T-helper 1 cell (primary cell): ENCODE results near the gene FRAT1.
A peak's percentile ranks its signal among the peaks of the same experiment; 100 is the strongest.

ENCODE experiments used
- DNase-seq, 5 donors: peaks; one replicate each; pipeline ENCODE4 v3.0.0-alpha.2; 2012 to 2020

The FRAT1 gene

GRCh38 chr10:97307866-97308780, 10.9 kb upstream of the FRAT1 start:
- DNase-seq: no peak

DNA sequence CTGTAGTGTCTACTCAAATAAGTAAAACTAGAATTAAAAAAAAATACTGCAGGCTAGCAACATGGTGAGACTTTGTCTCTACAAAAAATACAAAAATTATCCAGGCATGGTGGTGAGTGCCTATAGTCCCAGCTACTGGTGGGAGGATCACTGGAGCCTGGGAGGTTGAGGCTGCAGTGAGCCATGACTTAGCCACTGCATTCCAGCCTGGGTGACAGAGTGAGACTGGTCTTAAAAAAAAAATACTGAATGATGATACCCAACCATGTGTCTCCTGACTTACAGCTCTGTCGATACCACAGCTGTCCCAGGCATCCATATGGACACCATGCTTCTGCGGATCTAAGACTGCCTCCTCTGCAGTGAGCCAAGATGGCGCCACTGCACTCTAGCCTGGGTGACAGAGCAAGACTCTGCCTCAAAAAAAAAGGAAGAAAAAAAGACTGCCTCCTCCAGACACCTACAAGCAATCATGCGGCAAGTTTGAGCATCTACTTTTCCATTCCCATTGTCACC, 7.9 kb upstream of the FRAT1 start:
- DNase-seq: no peak

DNA sequence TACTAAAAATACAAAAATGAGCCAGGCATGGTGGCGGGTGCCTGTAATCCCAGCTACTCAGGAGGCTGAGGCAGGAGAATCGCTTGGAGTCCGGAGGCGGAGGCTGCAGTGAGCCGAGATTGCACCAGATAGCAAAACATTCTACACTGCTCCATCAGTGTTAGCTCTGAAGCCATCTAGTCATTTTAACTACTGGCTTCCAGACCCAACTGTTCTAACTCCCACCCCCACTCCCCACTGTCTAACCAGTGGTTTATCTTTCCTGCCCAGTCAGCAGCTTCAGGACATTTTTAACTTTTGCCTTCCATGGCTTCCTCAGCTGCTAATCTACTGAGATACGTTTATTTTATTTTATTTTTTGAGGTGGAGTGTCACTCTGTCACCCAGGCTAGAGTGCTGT, 6.2 kb upstream of the FRAT1 start:
- DNase-seq: no peak

DNA sequence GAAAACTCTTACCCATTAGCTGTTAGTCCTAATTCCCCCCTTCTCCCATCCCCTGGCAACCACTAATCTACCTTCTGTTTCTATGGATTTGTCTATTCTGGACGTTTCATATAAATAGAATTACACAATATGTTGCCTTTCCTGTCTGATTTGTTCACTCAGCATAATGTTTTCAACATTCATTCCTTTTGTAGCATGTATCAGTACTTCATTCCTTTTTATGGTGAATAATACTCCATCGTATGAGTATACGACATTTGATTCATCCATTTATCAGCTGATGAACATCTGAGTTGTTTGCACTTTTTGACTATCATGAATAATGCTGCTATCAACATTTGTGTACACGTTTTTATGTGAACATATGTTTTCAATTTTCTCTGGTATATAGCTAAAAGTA, 4.4 kb upstream of the FRAT1 start:
- DNase-seq: no peak

GRCh38 chr10:97319671-97320479, 804 bp downstream of the FRAT1 start:
- DNase-seq: peak; percentile 31 to 71 (median 56)

DNA sequence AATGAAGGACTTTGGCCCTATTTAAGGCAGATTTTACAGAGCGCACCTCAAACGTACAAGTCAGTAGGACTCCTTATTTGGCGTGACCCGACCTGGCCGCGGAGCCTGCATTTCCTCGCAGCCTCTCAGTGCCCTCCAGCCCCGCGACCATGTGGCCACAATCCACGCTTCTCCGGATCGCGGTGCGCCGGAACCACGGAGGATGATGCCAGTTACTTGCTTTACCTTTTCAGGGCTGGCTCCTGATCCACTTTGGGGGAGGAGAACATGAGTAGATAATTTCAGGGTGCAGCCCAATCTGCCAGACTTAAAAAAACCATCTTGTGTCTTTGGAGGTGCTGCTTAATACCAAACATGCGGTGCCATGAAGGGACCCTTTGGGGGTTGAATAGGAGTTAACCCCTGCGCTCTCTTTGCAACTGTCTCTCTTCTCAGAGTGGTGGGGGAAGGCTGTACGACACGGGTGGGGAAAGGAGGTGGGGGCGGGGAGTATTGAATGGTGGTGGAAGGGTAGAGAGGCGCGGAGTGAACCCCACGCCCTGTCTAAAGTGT, 1.5 kb downstream of the FRAT1 start:
- peak in 2 of 5 donors; percentile 13 to 30 for DNase-seq

- peak in 1 of 5 donors; percentile 13 for DNase-seq
Measured at GRCh38 chr10:97321032-97321803, 2.1 kb downstream of the FRAT1 start.

- DNase-seq: no peak
Measured at GRCh38 chr10:97321804-97322190, 2.7 kb downstream of the FRAT1 start.

GRCh38 chr10:97323501-97323900, 4.4 kb downstream of the FRAT1 start:
- DNase-seq: no peak

DNA sequence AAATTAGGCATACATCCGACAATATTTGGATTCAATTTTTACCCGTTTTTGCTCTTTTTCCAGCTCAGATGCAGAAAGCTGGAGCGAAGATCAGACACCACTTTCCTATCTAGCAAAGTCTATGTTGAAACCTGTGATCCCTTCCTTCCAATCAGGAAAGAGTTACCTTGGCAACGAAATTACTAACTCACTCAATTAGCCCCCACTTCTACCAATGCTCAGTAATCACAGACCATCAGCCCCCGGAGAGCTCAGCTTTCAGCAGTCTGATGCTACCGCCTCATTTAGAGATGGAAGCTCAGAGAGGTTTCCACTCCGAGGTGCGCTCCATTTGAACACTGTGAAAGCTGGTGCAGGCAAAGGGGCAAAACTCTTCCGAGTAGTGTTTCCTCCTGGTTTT, 6.7 kb downstream of the FRAT1 start:
- DNase-seq: no peak

DNA sequence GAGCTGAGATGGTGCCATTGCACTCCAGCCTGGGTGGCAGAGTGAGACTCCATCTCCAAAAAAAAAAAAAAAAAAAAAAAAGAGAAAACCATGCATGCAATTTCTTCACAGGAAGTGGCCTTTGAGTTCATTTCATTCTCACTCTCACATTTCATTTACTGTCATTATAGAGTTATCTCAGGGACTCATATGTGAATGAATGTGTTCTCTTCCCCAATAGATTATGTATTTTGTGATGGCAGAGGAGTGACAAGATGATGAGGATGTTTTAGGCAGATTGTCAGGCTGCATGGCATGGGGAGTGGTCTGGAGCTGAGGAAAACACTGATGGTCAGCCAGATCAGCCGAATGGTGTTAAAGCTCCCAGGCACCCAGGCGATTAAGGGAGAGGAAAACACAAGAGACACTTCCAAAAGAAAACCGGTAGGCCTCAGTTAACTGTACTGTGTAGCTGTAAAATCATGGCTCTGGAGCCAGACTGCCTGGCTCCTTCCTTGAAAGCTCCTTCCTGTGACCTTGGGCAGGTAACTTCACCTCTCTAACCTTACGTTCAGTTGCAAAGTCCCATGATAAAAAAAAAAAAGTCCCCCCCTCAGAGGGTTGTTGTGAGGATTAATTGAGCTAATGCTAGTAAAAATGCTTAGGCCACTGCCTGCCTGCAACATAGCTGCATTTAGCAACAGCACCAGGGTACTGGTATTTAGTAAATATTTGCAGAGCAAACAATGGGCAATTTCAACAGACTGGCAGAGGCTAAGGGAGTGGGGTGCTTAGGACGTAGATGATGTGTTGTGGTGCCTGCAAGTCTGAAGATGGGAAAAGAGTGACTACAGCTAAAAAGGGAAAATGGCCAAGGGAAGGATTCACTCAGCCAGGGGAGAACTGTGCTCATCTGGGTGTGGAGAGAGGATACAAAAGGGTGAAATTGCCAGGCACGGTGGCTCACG, 8.6 kb downstream of the FRAT1 start:
- DNase-seq: peak in 1 of 5 donors; percentile 56

DNA sequence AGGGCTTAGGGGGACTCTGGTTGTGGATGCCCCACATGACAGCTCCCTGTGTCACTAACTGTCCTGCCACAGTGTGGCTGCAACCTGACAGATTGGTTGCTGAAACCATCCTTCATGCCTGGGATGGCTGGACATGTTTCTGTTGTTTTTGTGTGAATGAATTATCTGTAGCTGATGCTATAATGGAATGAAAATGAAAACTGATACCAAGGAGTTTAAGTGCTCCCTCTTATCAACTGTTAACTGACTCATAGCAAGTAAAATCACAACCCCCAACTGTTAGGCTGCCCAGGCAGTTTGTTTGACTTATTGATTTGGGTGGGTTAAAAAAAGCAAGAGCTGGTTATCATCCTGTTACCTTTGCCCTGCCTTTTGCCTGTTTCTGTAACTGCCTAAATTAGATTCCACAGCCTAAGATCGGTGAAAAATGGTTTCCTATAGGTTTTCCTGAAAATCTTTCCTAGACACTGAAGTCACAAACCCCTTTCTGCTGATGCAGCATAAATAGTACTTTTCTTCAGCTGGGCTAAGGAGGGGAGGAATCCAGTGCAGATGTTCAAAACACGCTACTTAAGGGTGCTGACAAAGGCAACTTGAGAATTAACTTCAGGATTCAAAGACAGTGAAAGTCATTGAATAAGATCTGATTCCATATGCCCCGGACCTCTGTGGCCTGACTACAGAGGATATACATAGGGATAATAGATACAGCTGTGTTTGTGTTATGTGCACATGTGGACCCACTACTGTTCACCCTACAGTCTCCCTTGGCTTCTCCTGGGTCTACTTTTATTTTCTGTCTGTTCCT, 9.8 kb downstream of the FRAT1 start:
- peak in 1 of 5 donors; percentile 49 for DNase-seq

DNA sequence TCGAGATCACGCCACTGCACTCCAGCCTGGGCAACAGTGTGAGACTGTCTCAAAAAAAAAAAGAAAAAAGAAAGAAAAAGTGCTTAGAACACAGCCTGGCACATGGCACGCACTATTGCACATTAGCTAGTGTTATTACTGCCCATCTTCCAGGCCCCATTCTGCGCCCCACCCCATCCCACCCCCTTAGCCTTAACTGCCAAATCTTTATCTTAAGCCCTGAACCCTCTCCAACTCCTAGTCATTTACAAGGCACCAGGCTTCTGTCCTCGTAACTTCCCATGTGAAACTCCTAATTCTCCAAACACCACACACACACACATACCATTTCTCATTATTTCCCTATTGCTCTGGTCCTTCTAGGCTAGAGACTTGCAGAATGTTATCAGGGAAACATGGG, 10.7 kb downstream of the FRAT1 start:
- DNase-seq: no peak

DNA sequence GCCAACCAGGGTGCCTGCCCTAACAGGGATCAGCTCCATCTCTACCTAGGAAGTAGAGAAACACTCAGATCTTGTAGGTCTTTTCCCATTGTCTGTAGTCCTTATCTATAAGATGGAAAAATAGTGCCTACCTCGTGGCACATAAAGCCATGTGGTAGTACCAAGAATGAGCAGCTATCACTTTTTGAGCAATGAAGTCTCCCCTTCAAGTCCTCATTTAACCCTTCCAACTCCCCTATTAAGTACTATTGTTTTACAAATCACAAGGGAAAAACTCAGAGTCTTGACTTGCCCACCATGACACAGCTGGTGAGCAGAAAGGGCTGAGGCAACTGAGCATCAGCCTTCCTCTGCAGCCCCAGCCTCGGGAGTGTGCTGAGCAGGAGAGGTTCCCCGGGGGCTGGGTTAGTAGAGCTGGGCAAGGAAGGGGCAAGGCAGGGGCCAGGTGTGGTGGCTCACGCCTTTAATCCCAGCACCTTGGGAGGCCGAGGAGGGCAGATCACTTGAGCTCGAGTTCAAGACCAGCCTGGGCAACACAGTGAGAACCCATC, 12.2 kb downstream of the FRAT1 start:
- DNase-seq: no peak

GRCh38 chr10:97332591-97333350, 13.7 kb downstream of the FRAT1 start:
- no peak for DNase-seq

DNA sequence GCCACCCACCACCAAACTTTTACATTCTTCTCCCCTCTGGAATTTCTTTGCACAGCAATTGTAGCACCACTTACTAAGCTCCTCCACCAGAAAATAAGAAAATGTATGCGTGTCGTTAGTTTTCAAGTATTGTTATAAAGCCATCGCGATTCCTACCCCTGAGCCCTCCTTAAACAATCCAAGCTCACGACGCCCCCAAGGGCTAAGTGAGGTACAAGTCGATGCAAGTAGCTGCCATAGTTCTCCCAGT, 14.2 kb downstream of the FRAT1 start:
- no peak for DNase-seq

GRCh38 chr10:97333601-97334369, 14.7 kb downstream of the FRAT1 start:
- peak in 3 of 5 donors; percentile 15 to 48 (median 17) for DNase-seq

DNA sequence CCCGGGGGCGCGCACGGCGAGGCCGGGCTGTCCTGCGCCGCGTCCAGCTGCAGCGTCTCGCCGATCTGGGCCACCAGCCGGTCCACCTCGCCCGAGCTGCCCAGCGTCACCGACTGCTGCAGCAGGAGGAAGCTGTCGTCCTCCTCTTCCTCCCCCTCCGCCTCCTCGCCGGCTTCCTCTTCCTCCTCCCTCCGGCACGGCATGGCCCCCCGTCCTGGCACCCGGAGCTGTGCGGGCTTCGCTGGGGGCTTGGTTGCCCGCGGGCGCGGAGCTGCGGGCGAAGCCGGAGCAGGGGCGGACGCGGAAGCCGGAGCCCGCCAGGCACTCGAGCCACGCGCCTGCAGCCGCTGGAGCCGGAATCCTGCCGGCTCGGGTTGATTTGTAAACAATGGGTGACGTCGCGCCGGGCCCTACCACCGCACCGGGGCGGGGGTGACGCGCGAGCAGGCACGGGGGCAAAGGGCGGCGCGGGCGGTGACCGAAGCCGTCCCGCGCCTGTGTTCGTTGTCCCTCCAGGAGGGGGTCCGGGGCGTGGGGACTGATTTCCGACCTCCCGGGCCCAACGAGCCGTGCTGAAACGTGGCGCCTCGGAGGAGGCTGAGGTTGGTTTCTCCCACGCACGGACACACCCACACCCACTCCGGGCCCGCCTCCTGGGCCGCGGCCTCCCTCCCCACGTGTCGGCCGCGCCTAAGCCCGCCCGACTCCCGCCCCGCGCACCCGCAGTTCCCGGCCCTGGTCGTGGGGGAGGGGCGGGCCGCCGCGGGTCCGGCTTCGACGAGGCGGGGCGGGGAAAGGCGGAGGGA, 15.5 kb downstream of the FRAT1 start, which contains the start of gene FRAT2:
TSS of gene FRAT2 (minus strand) at position 360 of the 806 bp plus-strand sequence. CDS start at position 203, 157 bp downstream.
- peak; percentile 77 to 91 (median 82) for DNase-seq
